ENCODE measurements around the gene FNDC11.
A peak's percentile ranks its signal among the peaks of the same experiment; 100 is the strongest.

DNA sequence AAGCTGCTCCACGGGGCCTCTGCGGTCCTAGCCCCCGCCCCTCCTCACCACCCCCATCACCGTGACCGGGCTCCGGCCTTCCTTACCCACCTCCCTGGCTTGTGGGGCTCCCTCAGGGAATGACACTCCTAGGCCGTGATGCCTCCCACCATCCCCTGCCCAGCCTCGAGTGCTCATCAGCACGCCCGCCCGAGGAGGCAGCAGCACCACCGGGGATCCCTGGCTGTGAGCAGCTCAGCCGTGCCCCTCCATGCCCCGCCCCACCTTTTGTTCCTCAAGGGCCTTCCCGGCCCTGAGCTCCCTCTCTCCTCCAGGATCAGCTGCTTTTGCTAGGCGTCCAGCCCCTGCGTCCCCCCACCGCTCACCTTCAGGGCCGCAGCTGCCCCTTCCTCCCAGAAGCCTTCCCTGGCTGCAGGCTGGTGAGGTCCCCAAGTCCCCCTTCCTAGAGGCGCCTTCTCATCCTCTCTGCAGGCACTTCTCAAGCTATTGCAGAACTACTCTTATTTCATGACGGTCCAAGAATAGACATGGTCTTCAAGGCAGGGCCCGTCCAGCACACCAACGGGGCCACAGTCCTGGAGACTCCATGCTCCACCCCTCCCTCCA, 3.0 kb downstream of the FNDC11 start:
- TF ChIP-seq NR1H2 (CRISPR knock-in tag; IDR thresholded peaks at IDR 0.05; ENCODE audit: borderline replicate concordance, low read depth) = 0 out of 2 replicates have a peak, but pooled peaks have one; percentile 35
- no peak for TF ChIP-seq E2F5 (CRISPR knock-in tag; conservative IDR thresholded peaks at IDR 0.05)
- TF ChIP-seq CBX5 (CRISPR knock-in tag; IDR thresholded peaks at IDR 0.05; ENCODE audit: borderline replicate concordance) = no peak
- TF ChIP-seq, protein P1, sequence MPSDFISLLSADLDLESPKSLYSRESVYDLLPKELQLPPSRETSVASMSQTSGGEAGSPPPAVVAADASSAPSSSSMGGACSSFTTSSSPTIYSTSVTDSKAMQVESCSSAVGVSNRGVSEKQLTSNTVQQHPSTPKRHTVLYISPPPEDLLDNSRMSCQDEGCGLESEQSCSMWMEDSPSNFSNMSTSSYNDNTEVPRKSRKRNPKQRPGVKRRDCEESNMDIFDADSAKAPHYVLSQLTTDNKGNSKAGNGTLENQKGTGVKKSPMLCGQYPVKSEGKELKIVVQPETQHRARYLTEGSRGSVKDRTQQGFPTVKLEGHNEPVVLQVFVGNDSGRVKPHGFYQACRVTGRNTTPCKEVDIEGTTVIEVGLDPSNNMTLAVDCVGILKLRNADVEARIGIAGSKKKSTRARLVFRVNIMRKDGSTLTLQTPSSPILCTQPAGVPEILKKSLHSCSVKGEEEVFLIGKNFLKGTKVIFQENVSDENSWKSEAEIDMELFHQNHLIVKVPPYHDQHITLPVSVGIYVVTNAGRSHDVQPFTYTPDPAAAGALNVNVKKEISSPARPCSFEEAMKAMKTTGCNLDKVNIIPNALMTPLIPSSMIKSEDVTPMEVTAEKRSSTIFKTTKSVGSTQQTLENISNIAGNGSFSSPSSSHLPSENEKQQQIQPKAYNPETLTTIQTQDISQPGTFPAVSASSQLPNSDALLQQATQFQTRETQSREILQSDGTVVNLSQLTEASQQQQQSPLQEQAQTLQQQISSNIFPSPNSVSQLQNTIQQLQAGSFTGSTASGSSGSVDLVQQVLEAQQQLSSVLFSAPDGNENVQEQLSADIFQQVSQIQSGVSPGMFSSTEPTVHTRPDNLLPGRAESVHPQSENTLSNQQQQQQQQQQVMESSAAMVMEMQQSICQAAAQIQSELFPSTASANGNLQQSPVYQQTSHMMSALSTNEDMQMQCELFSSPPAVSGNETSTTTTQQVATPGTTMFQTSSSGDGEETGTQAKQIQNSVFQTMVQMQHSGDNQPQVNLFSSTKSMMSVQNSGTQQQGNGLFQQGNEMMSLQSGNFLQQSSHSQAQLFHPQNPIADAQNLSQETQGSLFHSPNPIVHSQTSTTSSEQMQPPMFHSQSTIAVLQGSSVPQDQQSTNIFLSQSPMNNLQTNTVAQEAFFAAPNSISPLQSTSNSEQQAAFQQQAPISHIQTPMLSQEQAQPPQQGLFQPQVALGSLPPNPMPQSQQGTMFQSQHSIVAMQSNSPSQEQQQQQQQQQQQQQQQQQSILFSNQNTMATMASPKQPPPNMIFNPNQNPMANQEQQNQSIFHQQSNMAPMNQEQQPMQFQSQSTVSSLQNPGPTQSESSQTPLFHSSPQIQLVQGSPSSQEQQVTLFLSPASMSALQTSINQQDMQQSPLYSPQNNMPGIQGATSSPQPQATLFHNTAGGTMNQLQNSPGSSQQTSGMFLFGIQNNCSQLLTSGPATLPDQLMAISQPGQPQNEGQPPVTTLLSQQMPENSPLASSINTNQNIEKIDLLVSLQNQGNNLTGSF (CRISPR knock-in tag; IDR thresholded peaks at IDR 0.05) = no peak
- TF ChIP-seq, protein P2, sequence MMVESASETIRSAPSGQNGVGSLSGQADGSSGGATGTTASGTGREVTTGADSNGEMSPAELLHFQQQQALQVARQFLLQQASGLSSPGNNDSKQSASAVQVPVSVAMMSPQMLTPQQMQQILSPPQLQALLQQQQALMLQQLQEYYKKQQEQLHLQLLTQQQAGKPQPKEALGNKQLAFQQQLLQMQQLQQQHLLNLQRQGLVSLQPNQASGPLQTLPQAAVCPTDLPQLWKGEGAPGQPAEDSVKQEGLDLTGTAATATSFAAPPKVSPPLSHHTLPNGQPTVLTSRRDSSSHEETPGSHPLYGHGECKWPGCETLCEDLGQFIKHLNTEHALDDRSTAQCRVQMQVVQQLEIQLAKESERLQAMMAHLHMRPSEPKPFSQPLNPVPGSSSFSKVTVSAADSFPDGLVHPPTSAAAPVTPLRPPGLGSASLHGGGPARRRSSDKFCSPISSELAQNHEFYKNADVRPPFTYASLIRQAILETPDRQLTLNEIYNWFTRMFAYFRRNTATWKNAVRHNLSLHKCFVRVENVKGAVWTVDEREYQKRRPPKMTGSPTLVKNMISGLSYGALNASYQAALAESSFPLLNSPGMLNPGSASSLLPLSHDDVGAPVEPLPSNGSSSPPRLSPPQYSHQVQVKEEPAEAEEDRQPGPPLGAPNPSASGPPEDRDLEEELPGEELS (CRISPR knock-in tag; IDR thresholded peaks at IDR 0.05) = no peak
- TF ChIP-seq SIN3A (IDR thresholded peaks at IDR 0.05; ENCODE audit: borderline replicate concordance, low read depth, low read length) = no peak
- TF ChIP-seq HOXA7 (CRISPR knock-in tag; IDR thresholded peaks at IDR 0.05) = no peak
- TF ChIP-seq, protein P3, sequence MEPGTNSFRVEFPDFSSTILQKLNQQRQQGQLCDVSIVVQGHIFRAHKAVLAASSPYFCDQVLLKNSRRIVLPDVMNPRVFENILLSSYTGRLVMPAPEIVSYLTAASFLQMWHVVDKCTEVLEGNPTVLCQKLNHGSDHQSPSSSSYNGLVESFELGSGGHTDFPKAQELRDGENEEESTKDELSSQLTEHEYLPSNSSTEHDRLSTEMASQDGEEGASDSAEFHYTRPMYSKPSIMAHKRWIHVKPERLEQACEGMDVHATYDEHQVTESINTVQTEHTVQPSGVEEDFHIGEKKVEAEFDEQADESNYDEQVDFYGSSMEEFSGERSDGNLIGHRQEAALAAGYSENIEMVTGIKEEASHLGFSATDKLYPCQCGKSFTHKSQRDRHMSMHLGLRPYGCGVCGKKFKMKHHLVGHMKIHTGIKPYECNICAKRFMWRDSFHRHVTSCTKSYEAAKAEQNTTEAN (CRISPR knock-in tag; conservative IDR thresholded peaks at IDR 0.05) = no peak
- TF ChIP-seq CTCF (CRISPR knock-in tag; IDR thresholded peaks at IDR 0.05) = no peak; the same call in 1 of the 2 replicates
- TF ChIP-seq NFE2 (CRISPR knock-in tag; IDR thresholded peaks at IDR 0.05) = no peak
- no peak for TF ChIP-seq CENPBD1 (CRISPR knock-in tag; IDR thresholded peaks at IDR 0.05; ENCODE audit: borderline replicate concordance, low read depth)

Measured in HepG2 (cell line).